ENCODE results near the gene TRERF1. TPM values are rescaled to one million over a fixed set of nuclear protein-coding genes. Genes with fewer than 3 reads are reported as not detected.
A peak's percentile ranks its signal among the peaks of the same experiment; 100 is the strongest.

Gene TRERF1
- 6.3 and 6.7 TPM in 2 replicates for total RNA-seq (2012; rRNA removed)
- 9.9 and 11.1 TPM in 2 replicates for polyA plus RNA-seq (2012; rRNA removed)
- polyA plus RNA-seq (2012; cell fraction: cytosol; rRNA removed) = 3.8 and 6.1 TPM in 2 replicates
- polyA plus RNA-seq (2012; cell fraction: nucleus; rRNA removed; ENCODE audit: low replicate concordance) = 26.9 and 30.3 TPM in 2 replicates
- percentile 88 among the genes with signal in this experiment for Bru-seq, nascent RNA
- percentile 87 among the genes with signal in this experiment for BruChase-seq, experiment 1, labeled RNA remaining after a 6-hour chase
- BruChase-seq, experiment 2, labeled RNA remaining after a 2-hour chase = percentile 91 among the genes with signal in this experiment
- long read RNA-seq, partial matches to known transcripts = 7 of 23 reads
- long read RNA-seq, other reads (novel, unspliced or antisense) = 16 of 23 reads

GRCh38 chr6:42451333-42452170 lies at the start of gene TRERF1:
Gene TRERF1 (minus strand): TSS chr6:42451926. CDS start chr6:42269590, 182,336 bp downstream.
- Histone ChIP-seq H2BK120ac (ENCODE audit: low read depth, low read length) (peak within 1 kb of the TSS; percentile 95), H2BK15ac (ENCODE audit: low read depth, low read length) (peak within 1 kb of the TSS; percentile 81; the same call in 2 of the 3 replicates), H3K9me3 (ENCODE audit: control insufficient read depth, insufficient read depth, low read length) (no peaks in the 10 kb centered on the region), H3K27ac (ENCODE audit: insufficient read depth, low read length) (peak within 1 kb of the TSS; percentile 100), H3K4ac (ENCODE audit: low read depth, low read length) (peak within 1 kb of the TSS; percentile 94), H2BK5ac (ENCODE audit: low read depth, low read length, poor library complexity, severe bottlenecking) (peak within 1 kb of the TSS; percentile 97), H3K18ac (ENCODE audit: low read depth, low read length) (peak within 1 kb of the TSS; percentile 92), H3K9ac (ENCODE audit: low read depth, low read length) (peak within 1 kb of the TSS; percentile 98), H3K4me3 (ENCODE audit: insufficient read depth, low read depth, low read length) (peak within 1 kb of the TSS; percentile 88), H3K27me3 (ENCODE audit: control insufficient read depth, insufficient read depth, low read length) (no peaks in the 10 kb centered on the region), H2BK20ac (ENCODE audit: low read depth, low read length) (peak within 1 kb of the TSS; percentile 66), H3K4me1 (ENCODE audit: control insufficient read depth, insufficient read depth, low read length) (peaks cover 7% of the 10 kb centered on the region), H3K9me1 (ENCODE audit: insufficient read depth, low read length) (no peaks in the 10 kb centered on the region), H4K5ac (ENCODE audit: low read depth, low read length) (peak within 1 kb of the TSS; percentile 82), H4K8ac (ENCODE audit: low read depth in 2 of 2, low read length in 2 of 2) (peak within 1 kb of the TSS; percentile 91 to 96), H4K20me1 (ENCODE audit: insufficient read depth, low read length) (peaks cover 3% of the 10 kb centered on the region; the same call in 1 of the 2 replicates), H3K23ac (ENCODE audit: low read depth, low read length) (peak within 1 kb of the TSS; percentile 95), H3K36me3 (ENCODE audit: control insufficient read depth, insufficient read depth, low read length) (no peaks in the 10 kb centered on the region), H2AK9ac (replicated peaks; ENCODE audit: low read depth, low read length, poor library complexity) (peak within 1 kb of the TSS; percentile 95), H4K91ac (ENCODE audit: insufficient read depth, low read depth, low read length) (peak within 1 kb of the TSS; percentile 94), H3K4me2 (ENCODE audit: low read depth, low read length) (peak within 1 kb of the TSS; percentile 88), H3K56ac (ENCODE audit: extremely low read depth, insufficient read depth, low read length) (peak within 1 kb of the TSS; percentile 91), H3K79me1 (ENCODE audit: low read depth in 1 of 2, low read length in 2 of 2) (peaks cover 13 to 45% of the 10 kb centered on the region in 2 experiments), H2AFZ (replicated peaks; ENCODE audit: low read length, poor library complexity) (peak within 1 kb of the TSS; percentile 94), H3K14ac (replicated peaks; ENCODE audit: low read depth, low read length) (peak within 1 kb of the TSS; percentile 87), H2AK5ac (ENCODE audit: low read depth, low read length) (peak within 1 kb of the TSS; percentile 90)
- ATAC-seq (ENCODE audit: low read depth) = peak; percentile 8
- in situ Hi-C loops (cut with MboI; ENCODE audit: low sequenced_read_pairs) = no loop called here
- CTCF ChIA-PET = interaction anchor here (0.5 to 1.4 kb wide), 3 partner anchors 32 to 249 kb away, joined by 3 to 6 read pairs (median 4); no protein-coding TSS in a partner anchor
- intact Hi-C loops (cut with micrococcal nuclease) = loop anchor here (1.0 to 5.0 kb wide), 5 partner anchors 81 to 234 kb away; partner anchors contain the start of gene MRPS10
- BruUV-seq (replicated peaks) = no TSS peak
- peak; percentile 81 for DNase-seq
- WGBS, 2 experiments (ENCODE audit: extremely low coverage in 2 of 2, insufficient read length in 1 of 2) = 0% methylated on average over 3 of the region's 36 CpGs; no CpG with 5 or more reads in 1 of the 2 experiments
- TF ChIP-seq BHLHE40 (IDR thresholded peaks at IDR 0.05; ENCODE audit: low read depth, low read length) = no peak
- no peak for TF ChIP-seq CHD1 (IDR thresholded peaks at IDR 0.05; ENCODE audit: low read depth, low read length)
- no peak for TF ChIP-seq RFX5 (IDR thresholded peaks at IDR 0.05; ENCODE audit: low read depth, low read length)
- peak; percentile 45; the same call in 1 of the 2 replicates for TF ChIP-seq MAZ (IDR thresholded peaks at IDR 0.05; ENCODE audit: borderline replicate concordance, low read depth, low read length)
- peak; percentile 43; the same call in 1 of the 2 replicates for TF ChIP-seq MXI1 (IDR thresholded peaks at IDR 0.05; ENCODE audit: borderline replicate concordance, low read depth, low read length)
- 0 out of 2 replicates have a peak, but pooled peaks have one; percentile 4 for TF ChIP-seq SMC3 (IDR thresholded peaks at IDR 0.05; ENCODE audit: low read depth, low read length)
- no peak for TF ChIP-seq CEBPB (IDR thresholded peaks at IDR 0.05; ENCODE audit: low read depth, low read length)
- TF ChIP-seq MAFK (IDR thresholded peaks at IDR 0.05; ENCODE audit: low read depth, low read length) = no peak
- no peak for TF ChIP-seq RCOR1 (IDR thresholded peaks at IDR 0.05; ENCODE audit: insufficient replicate concordance, low read length)
- no peak for TF ChIP-seq POLR2A (IDR thresholded peaks at IDR 0.05; ENCODE audit: low read depth, low read length)
- no peak for TF ChIP-seq USF2 (IDR thresholded peaks at IDR 0.05; ENCODE audit: low read depth, low read length)
- dilution Hi-C loops (cut with HindIII; ENCODE audit: low sequenced_read_pairs, unreplicated experiment) = no loop called here
- POLR2A ChIA-PET (ENCODE audit: unreplicated experiment) = interaction anchor here (0.5 to 1.0 kb wide), 5 partner anchors 10 to 185 kb away, joined by 3 to 6 read pairs (median 3); no protein-coding TSS in a partner anchor

All from IMR-90 (cell line).